Heart left ventricle (tissue), 13 donors: Measurements from ENCODE around the gene GNPTG.

ENCODE experiments used
- CTCF ChIP-seq, 12 donors: fragments of 200-600 bp; sonication (generic) in 4 of 12; IDR thresholded peaks; one replicate each; pipeline versions ENCODE4 v1.5.0 to v1.8.0; 2018 to 2022; ENCODE audit warnings: antibody characterized with exemption in 12 of 12, mild to moderate bottlenecking in 5 of 12
- POLR2A ChIP-seq, 2 donors: fragments of 450-650 bp; IDR thresholded peaks; one replicate each; pipeline ENCODE4 v1.6.1; 2017; ENCODE audit warnings: antibody characterized with exemption in 2 of 2, mild to moderate bottlenecking in 2 of 2, moderate library complexity in 2 of 2
- donor health status: ischemic (EF 13 %, LVEDD 7.1; RV severe dilation, severe dysfunction).
- donor health status: DM: no; HTN: yes; CAD: no.
- donor health status: DM: no; HTN: no; CAD: no.
- donor health status: ischemic (EF 25% LVEDD 6.9; RV normal size, moderate dysfunction).
- donor health status: ischemic (EF 25% LVEDD 5.7; RV mildly dilated, moderate dysfunction).
- donor health status: ischemic (EF 35%, LVEDD 5.7; RV mildly dilated, moderate dysfunction).
- donor health status: nonischemic (EF 11% LVEDD 7.7; RV severe dilation, severe dysfunction).
- donor health status: DM: yes; HTN: yes; CAD: no.
- donor health status: PGD.
- donor health status: ischemic (EF 29% LVEDD 5.4; RV normal size, mild dysfunction).
- donor health status: nonischemic (EF 23%, LVEDD 6.1; RV moderate dilation, normal function).

GRCh38 chr16:1335996-1336395, 15.7 kb upstream of the GNPTG start:
- TF ChIP-seq CTCF (IDR thresholded peaks at IDR 0.05), result no peak
- no peak for TF ChIP-seq POLR2A (IDR thresholded peaks at IDR 0.05)
